Type B pancreatic cell (in vitro differentiated cells): ENCODE data around the gene VRK1. TPM values are rescaled to one million over a fixed set of nuclear protein-coding genes. Genes with fewer than 3 reads are reported as not detected.

Experiments used
- DNase-seq: peaks from one replicate; pipeline ENCODE4 v3.0.0; 2021; ENCODE audit warnings: mixed read lengths; ENCODE audit not compliant: unreplicated experiment; ENCODE audit errors: extremely low spot score
- H3K27ac Mint-ChIP-seq: 2 replicates; pipeline ENCODE4 v1.8.0; 2021; ENCODE audit warnings: mild to moderate bottlenecking, mixed read lengths
- H3K27me3 Mint-ChIP-seq: 2 replicates; pipeline ENCODE4 v1.8.0; 2021; ENCODE audit warnings: mixed read lengths
- H3K36me3 Mint-ChIP-seq: 2 replicates; pipeline ENCODE4 v1.8.0; 2021; ENCODE audit warnings: mixed read lengths
- H3K4me1 Mint-ChIP-seq: one replicate; pipeline ENCODE4 v1.8.0; 2021; ENCODE audit warnings: mixed read lengths; ENCODE audit not compliant: unreplicated experiment
- H3K4me3 Mint-ChIP-seq: 2 replicates; pipeline ENCODE4 v1.8.0; 2021; ENCODE audit warnings: mild to moderate bottlenecking, mixed read lengths
- H3K9me3 Mint-ChIP-seq: 2 replicates; pipeline ENCODE4 v1.8.0; 2021; ENCODE audit warnings: mixed read lengths
- total RNA-seq: library from RNA; stranded (reverse); gene quantifications from 2 replicates; pipeline ENCODE4 v1.2.1, GENCODE V29; 2021; ENCODE audit warnings: low replicate concordance
- TF ChIP-seq, protein P1 (sequence below): fragments of 200-600 bp; sonication (generic); conservative IDR thresholded peaks from 2 replicates; pipeline ENCODE4 v1.5.0; 2021; ENCODE audit warnings: antibody characterized with exemption, mild to moderate bottlenecking

Gene VRK1
- total RNA-seq, 1 donor from 2014 or later: 36.9 TPM

DNA sequence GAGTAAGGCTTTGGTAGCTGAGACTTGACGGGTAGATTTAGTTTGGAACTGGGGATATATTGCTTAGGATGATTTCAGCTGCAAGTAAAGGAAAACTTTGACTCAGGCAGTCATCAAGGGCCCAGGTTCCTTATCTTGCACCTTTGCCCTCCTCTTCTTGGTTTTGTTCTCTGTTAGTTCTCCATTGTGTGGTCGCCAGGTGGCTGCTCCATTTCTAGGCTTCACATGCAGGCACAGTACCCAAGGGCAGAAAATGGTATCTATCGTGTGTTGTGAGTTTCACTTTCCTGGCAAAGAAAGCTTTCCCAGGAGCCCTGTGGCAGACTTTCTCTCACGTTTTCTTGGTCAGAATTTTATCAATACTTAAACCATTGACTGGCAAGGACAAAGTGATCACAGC, 50.8 kb downstream of the VRK1 start:
- TF ChIP-seq, protein P1, sequence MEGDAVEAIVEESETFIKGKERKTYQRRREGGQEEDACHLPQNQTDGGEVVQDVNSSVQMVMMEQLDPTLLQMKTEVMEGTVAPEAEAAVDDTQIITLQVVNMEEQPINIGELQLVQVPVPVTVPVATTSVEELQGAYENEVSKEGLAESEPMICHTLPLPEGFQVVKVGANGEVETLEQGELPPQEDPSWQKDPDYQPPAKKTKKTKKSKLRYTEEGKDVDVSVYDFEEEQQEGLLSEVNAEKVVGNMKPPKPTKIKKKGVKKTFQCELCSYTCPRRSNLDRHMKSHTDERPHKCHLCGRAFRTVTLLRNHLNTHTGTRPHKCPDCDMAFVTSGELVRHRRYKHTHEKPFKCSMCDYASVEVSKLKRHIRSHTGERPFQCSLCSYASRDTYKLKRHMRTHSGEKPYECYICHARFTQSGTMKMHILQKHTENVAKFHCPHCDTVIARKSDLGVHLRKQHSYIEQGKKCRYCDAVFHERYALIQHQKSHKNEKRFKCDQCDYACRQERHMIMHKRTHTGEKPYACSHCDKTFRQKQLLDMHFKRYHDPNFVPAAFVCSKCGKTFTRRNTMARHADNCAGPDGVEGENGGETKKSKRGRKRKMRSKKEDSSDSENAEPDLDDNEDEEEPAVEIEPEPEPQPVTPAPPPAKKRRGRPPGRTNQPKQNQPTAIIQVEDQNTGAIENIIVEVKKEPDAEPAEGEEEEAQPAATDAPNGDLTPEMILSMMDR: no peak
- Mint-ChIP-seq H3K27me3 (no peaks in the 10 kb centered on the region), H3K36me3 (peaks cover 8% of the 10 kb centered on the region), H3K4me3 (no peak overlapping the region), H3K27ac (no peak overlapping the region), H3K9me3 (no peaks in the 10 kb centered on the region), H3K4me1 (peaks cover 4% of the 10 kb centered on the region)
- DNase-seq: no peak

DNA sequence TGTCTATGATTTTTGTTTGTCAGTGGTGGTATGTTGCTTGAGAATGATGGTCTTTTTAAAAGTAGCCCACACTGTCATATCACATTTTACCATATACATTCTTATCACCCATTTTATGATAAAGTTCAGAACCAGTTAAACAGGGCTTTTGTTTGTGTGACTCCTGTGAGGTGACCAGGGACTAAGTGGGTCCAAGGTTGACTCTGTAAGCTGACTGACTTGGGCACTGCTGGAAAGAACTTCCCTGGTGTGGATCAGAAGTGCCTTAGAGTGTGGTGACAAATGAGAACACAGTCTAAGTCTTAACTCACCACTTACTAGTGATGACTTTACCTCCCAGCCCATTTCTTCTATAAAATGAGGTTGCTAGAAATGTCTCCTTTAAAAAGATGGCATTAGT, 52.6 kb downstream of the VRK1 start:
- DNase-seq: no peak

DNA sequence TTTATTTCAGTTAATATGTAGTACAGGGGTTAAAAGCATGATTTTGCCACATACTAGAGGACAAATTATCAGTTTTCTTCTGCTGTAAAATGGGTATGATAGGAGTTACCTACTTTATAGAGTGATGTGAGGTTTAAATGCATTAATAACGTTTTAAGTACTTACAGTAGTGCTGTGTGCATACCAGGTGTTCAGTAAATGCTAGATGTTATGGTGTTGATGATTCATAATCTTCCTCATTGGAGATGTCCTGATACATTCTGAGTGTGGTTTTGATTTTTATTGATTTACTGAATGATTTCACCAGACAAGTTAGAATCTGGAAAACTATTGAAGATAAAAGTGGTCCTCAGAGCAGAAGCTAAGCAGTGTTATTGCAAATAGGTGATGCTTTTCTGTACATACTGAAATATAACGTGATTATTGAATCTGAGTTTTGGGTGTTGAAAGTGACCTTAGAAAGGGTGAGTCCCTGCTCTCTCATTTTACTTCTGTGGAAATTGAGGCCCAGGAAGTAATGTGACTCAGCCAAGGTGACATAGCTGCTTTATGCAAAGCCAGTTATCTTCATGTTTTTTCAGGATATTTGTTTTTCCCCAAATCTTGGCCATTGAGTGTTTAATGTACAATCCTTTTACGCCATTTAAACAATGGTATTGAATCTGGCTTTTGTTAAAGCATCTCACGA, 54.7 kb downstream of the VRK1 start:
- TF ChIP-seq, protein P1: no peak
- Mint-ChIP-seq H3K36me3 (peaks cover 11% of the 10 kb centered on the region), H3K27ac (no peak overlapping the region), H3K9me3 (no peaks in the 10 kb centered on the region), H3K27me3 (no peaks in the 10 kb centered on the region), H3K4me3 (no peak overlapping the region), H3K4me1 (peaks cover 5% of the 10 kb centered on the region)
- DNase-seq: no peak

More for the DNA sequence above, 52.6 kb downstream of the VRK1 start:
- TF ChIP-seq, protein P1: no peak
- no peak overlapping the region for H3K4me3 Mint-ChIP-seq
- H3K27ac Mint-ChIP-seq: no peak overlapping the region
- H3K4me1 Mint-ChIP-seq: peaks cover 5% of the 10 kb centered on the region
- H3K27me3 Mint-ChIP-seq: no peaks in the 10 kb centered on the region
- peaks cover 8% of the 10 kb centered on the region for H3K36me3 Mint-ChIP-seq
- H3K9me3 Mint-ChIP-seq: no peaks in the 10 kb centered on the region

DNA sequence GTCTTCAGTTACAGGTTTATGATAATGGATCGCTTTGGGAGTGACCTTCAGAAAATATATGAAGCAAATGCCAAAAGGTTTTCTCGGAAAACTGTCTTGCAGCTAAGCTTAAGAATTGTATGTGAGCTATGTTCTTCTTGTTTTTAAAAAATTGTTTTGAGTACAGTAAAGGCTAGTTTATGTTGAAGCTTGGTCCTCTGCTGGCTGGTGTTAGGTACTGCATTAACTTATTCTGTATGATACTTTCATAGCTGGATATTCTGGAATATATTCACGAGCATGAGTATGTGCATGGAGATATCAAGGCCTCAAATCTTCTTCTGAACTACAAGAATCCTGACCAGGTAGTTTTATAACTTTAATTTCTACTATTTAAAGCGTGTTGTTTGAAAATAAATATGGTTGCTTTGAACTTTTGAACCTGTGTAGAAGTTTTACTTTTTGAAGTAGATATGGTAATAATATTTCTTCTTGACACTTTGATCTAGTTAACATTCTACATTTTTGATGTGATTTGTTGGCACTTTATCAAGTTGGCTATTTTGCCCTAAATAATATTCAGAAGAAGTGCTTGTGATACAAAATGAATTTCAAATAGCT, 55.7 kb downstream of the VRK1 start:
- Mint-ChIP-seq H3K4me3 (no peak overlapping the region), H3K36me3 (peaks cover 6% of the 10 kb centered on the region), H3K27ac (no peak overlapping the region), H3K9me3 (no peaks in the 10 kb centered on the region), H3K4me1 (peaks cover 5% of the 10 kb centered on the region), H3K27me3 (no peaks in the 10 kb centered on the region)
- TF ChIP-seq, protein P1: peak; percentile 87
- no peak for DNase-seq

DNA sequence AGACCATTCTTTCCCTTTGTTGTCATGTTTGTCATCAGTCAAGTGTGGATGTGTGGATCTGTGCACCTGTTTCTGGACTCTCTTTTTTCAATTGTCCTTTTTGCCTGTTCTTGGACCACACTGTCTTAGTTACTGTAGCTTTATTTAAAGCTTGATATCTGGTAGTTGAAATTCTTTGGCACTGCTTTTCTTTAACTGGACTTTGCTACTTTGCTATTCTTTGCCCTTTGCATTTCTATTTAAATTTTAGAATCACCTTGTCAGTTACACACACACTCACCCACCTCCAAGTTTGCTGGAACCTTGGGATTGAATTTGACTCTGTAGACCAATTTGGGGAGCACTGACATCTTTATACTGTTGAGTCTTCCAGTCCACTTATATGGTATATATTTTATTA, 61.5 kb downstream of the VRK1 start:
- TF ChIP-seq, protein P1: no peak
- Mint-ChIP-seq H3K27ac (no peak overlapping the region), H3K4me1 (peaks cover 16% of the 10 kb centered on the region), H3K4me3 (no peak overlapping the region), H3K9me3 (no peaks in the 10 kb centered on the region), H3K36me3 (peaks cover 3% of the 10 kb centered on the region), H3K27me3 (no peaks in the 10 kb centered on the region)
- DNase-seq: no peak
